ENCODE data around the gene RPLP2.

DNA sequence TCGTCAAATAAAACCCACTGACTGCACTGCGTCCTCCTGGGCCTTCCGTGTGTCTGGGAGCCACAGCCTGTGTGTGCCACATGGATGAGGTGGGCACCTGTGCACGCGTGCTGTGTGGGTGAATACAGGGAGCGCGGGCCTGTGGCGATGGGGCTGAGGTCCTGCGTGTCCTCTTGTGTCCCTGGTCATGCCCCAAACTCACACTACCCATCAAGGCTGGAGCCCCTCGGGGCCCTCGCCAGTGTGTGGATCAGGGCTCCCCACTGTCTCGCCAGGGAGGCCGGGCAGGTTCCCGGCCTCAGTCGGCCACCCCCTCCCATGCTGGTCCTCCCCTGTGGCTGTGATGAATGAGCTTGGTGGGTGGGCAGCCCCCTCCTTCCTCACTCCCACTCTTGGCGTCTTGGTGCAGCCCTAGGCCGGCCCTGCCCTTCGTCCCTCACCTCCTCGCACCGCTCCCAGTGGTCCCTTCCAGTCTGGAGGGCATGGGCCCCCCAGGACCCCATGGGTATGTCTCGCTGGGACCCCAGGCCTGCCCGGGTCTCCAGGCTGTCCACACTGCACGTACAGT lies 22.3 kb downstream of the RPLP2 start:
- TF ChIP-seq, protein P1, sequence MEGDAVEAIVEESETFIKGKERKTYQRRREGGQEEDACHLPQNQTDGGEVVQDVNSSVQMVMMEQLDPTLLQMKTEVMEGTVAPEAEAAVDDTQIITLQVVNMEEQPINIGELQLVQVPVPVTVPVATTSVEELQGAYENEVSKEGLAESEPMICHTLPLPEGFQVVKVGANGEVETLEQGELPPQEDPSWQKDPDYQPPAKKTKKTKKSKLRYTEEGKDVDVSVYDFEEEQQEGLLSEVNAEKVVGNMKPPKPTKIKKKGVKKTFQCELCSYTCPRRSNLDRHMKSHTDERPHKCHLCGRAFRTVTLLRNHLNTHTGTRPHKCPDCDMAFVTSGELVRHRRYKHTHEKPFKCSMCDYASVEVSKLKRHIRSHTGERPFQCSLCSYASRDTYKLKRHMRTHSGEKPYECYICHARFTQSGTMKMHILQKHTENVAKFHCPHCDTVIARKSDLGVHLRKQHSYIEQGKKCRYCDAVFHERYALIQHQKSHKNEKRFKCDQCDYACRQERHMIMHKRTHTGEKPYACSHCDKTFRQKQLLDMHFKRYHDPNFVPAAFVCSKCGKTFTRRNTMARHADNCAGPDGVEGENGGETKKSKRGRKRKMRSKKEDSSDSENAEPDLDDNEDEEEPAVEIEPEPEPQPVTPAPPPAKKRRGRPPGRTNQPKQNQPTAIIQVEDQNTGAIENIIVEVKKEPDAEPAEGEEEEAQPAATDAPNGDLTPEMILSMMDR (conservative IDR thresholded peaks at IDR 0.05) = no peak
- no peak for TF ChIP-seq EZH2 (IDR thresholded peaks at IDR 0.05; ENCODE audit: low read depth)
